ENCODE results near the gene ZNF101.

GRCh38 chr19:19642506-19643157, 26.0 kb upstream of the ZNF101 start:
- TF ChIP-seq POLR2A (IDR thresholded peaks at IDR 0.05; ENCODE audit: low read depth, low read length): peak; percentile 63; the same call in 1 of the 2 replicates
- TF ChIP-seq POLR2AphosphoS5 (IDR thresholded peaks at IDR 0.05; ENCODE audit: low read depth, low read length): peak; percentile 36
- peak; percentile 16; the same call in 1 of the 2 replicates for TF ChIP-seq TAF1 (IDR thresholded peaks at IDR 0.05; ENCODE audit: borderline replicate concordance, low read depth, low read length)

Measured in GM12892 (cell line).